Calu3 (cell line): ENCODE results near the gene CCND3. TPM values are rescaled to one million over a fixed set of nuclear protein-coding genes. Genes with fewer than 3 reads are reported as not detected.

Experiments used
- BruUV-seq: library from RNA; stranded (reverse); fragments of 400-500 nt; replicated peaks from 2 replicates; lab custom pipeline; 2021; lab: Mats Ljungman, UMichigan
- CTCF ChIA-PET: fragments of 300-600 bp; sonication (Branson Sonifier 250); formaldehyde crosslinking; loops from one replicate; lab custom pipeline; 2022; ENCODE audit warnings: antibody characterized with exemption; lab: Charles Lee
- DNase-seq: peaks from one replicate; pipeline ENCODE4 v3.0.0; 2022
- H3K27ac Mint-ChIP-seq: one replicate; pipeline ENCODE4 v1.8.0; 2022; ENCODE audit warnings: mixed read lengths; ENCODE audit not compliant: unreplicated experiment
- H3K27me3 Mint-ChIP-seq: one replicate; pipeline ENCODE4 v1.8.0; 2022; ENCODE audit warnings: mixed read lengths; ENCODE audit not compliant: unreplicated experiment
- H3K36me3 Mint-ChIP-seq: one replicate; pipeline ENCODE4 v1.8.0; 2022; ENCODE audit warnings: mild to moderate bottlenecking, moderate library complexity, mixed read lengths; ENCODE audit not compliant: insufficient read depth, unreplicated experiment
- H3K4me1 Mint-ChIP-seq: one replicate; pipeline ENCODE4 v1.8.0; 2022; ENCODE audit warnings: mild to moderate bottlenecking, low read depth, mixed read lengths; ENCODE audit not compliant: unreplicated experiment
- H3K4me3 Mint-ChIP-seq: one replicate; pipeline ENCODE4 v1.8.0; 2022; ENCODE audit warnings: mild to moderate bottlenecking, low read depth, moderate library complexity, mixed read lengths; ENCODE audit not compliant: unreplicated experiment
- H3K9me3 Mint-ChIP-seq: one replicate; pipeline ENCODE4 v1.8.0; 2022; ENCODE audit warnings: low read depth, mixed read lengths; ENCODE audit not compliant: unreplicated experiment
- CTCF ChIP-seq: fragments of 200-600 bp; IDR thresholded peaks from one replicate; pipeline ENCODE4 v1.8.0; 2022; ENCODE audit warnings: antibody characterized with exemption; ENCODE audit not compliant: unreplicated experiment
- intact Hi-C: fragments of 100-400 bp; cut with micrococcal nuclease; formaldehyde crosslinking; loops from one replicate; pipeline ENCODE4 v1.10.0; 2022; ENCODE audit not compliant: unreplicated experiment
- total RNA-seq: library from RNA; stranded (reverse); gene quantifications from 2 replicates; pipeline ENCODE4 v1.2.3, GENCODE V29; 2022

The CCND3 gene
- total RNA-seq, 1 experiment from 2014 or later, result 77.4 TPM

GRCh38 chr6:41940759-41941279 lies 789 bp downstream of the CCND3 start:
- no peaks in the 10 kb centered on the region for H3K27me3 Mint-ChIP-seq
- peak overlapping the region; percentile 100 for H3K4me3 Mint-ChIP-seq
- H3K9me3 Mint-ChIP-seq, result no peaks in the 10 kb centered on the region
- CTCF ChIA-PET, result interaction anchor here (3.3 kb wide), 1 partner anchor 20 kb away, joined by 17 read pairs; the partner anchor contains the start of genes BYSL and MED20
- H3K36me3 Mint-ChIP-seq, result peaks cover 43% of the 10 kb centered on the region
- peaks cover 30% of the 10 kb centered on the region for H3K4me1 Mint-ChIP-seq
- DNase-seq, result peak; percentile 62
- intact Hi-C loops, result loop anchor here (2.0 kb wide), 1 partner anchor 18 kb away; no protein-coding TSS in a partner anchor
- peak overlapping the region; percentile 79 for H3K27ac Mint-ChIP-seq
- no TSS peak for BruUV-seq
- TF ChIP-seq CTCF, result no peak

- BruUV-seq, result TSS peak; percentile 26
- CTCF ChIA-PET, result interaction anchor here (0.6 to 3.3 kb wide), 4 partner anchors 9 to 154 kb away, joined by 3 to 17 read pairs (median 3); partner anchors contain the start of genes BYSL and MED20
- intact Hi-C loops, result loop anchor here (2.0 kb wide), 1 partner anchor 17 kb away; no protein-coding TSS in a partner anchor
- Mint-ChIP-seq H3K4me1 (peaks cover 30% of the 10 kb centered on the region), H3K27ac (peak overlapping the region; percentile 79), H3K27me3 (no peaks in the 10 kb centered on the region), H3K4me3 (peak overlapping the region; percentile 100), H3K9me3 (no peaks in the 10 kb centered on the region), H3K36me3 (peaks cover 43% of the 10 kb centered on the region)
- TF ChIP-seq CTCF, result no peak
- peak; percentile 29 for DNase-seq
Observed at GRCh38 chr6:41939848-41940758, 1.5 kb downstream of the CCND3 start.

- no peak for DNase-seq
- H3K27me3 Mint-ChIP-seq, result no peaks in the 10 kb centered on the region
- intact Hi-C loops, result no loop called here
- CTCF ChIA-PET, result interaction anchor here (0.6 to 3.3 kb wide), 3 partner anchors 8 to 155 kb away, joined by 3 to 17 read pairs (median 3); partner anchors contain the start of genes BYSL and MED20
- H3K4me3 Mint-ChIP-seq, result peak overlapping the region; percentile 100
- no peak overlapping the region for H3K27ac Mint-ChIP-seq
- H3K36me3 Mint-ChIP-seq, result peaks cover 47% of the 10 kb centered on the region
- no peak for TF ChIP-seq CTCF
- peaks cover 30% of the 10 kb centered on the region for H3K4me1 Mint-ChIP-seq
- H3K9me3 Mint-ChIP-seq, result no peaks in the 10 kb centered on the region
- no TSS peak for BruUV-seq
Observed at GRCh38 chr6:41939176-41939847, 2.3 kb downstream of the CCND3 start.

GRCh38 chr6:41938590-41939175 lies 2.9 kb downstream of the CCND3 start:
- no peak for TF ChIP-seq CTCF
- no TSS peak for BruUV-seq
- no peaks in the 10 kb centered on the region for H3K27me3 Mint-ChIP-seq
- H3K9me3 Mint-ChIP-seq, result no peaks in the 10 kb centered on the region
- no peak overlapping the region for H3K27ac Mint-ChIP-seq
- no peak for DNase-seq
- CTCF ChIA-PET, result interaction anchor here (0.6 to 3.3 kb wide), 3 partner anchors 8 to 18 kb away, joined by 3 to 17 read pairs (median 4); partner anchors contain the start of genes BYSL and MED20
- intact Hi-C loops, result no loop called here
- H3K36me3 Mint-ChIP-seq, result peaks cover 49% of the 10 kb centered on the region
- no peak overlapping the region for H3K4me3 Mint-ChIP-seq
- peaks cover 30% of the 10 kb centered on the region for H3K4me1 Mint-ChIP-seq
